Ammon's horn (tissue), 1 donor: ENCODE results near the gene KIF5B.
"Not testable (repeated sequence)": the region's sequence is repeated elsewhere in the genome, so short reads cannot be mapped to it uniquely, and the experiment has no call there.

Experiments
- DNase-seq: peaks from one replicate; pipeline ENCODE4 v3.0.0-alpha.2; 2016; ENCODE audit warnings: low spot score

Gene KIF5B

DNA sequence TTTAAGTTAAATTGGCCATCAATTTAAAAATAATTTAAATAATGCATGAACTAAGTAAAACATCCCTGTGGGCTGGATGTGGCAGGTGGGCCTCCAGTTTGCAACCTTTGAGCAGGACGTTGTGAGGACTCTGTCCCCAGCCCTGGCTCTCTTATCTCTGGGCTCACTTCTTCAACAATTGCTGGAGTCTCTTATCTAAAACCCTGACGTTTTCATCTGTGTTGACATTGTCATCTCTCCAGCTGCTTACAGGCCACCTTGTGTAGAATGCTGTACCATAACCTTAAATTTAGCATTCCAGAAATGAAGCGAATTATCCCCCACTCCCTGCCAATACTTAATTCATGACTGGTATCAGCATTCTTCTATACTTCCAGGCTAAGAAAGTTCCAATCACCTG lies 3.2 kb upstream of the KIF5B start:
- no peak for DNase-seq

DNA sequence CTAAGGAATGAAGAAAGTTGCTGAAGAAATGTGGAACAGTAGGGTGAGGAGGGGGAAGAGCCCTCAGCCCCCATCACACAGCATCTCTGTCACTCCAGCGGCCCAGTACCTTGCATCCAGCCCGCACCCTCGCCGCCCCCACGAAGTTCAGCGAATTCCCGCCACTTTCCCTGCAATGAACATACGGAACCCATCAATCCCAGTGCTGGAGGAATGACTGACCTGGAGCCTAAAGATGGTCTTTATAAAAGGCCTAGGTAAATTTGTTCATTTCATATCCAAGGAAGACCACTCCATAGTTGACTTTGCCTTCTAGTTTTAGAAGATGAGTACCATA lies 779 bp upstream of the KIF5B start:
- no peak for DNase-seq

DNA sequence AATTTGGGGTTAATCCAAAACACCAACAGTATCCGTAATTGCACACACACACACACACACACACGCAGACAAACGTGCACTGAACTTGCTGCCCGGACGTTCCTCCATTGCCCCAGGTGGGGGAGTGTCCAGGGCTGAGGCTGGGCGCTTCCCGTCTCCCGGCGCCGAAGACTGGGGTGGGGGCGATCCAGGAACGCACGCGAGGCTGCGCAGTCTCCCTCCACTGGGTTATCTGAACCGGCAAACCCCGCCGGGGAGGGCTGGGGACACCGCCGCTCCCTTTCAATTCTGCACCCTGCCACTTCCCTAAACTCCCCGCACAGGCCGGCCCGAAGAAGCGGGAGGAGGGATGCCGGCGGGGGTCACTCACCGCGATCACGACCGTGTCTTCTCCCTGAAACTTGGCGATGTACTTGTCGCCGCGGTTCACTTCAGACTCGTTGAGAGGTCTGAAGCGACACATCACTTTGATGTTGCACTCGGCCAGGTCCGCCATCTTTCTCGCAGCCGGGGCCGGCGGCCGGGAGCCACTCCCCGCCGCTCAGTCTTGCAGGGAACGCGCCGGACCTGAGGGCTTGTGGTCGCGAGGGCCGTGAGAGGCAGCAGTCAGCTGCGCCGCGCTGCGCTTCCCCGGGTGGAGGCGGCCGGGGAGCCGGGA lies 618 bp downstream of the KIF5B start:
- DNase-seq, result peak; percentile 62

DNA sequence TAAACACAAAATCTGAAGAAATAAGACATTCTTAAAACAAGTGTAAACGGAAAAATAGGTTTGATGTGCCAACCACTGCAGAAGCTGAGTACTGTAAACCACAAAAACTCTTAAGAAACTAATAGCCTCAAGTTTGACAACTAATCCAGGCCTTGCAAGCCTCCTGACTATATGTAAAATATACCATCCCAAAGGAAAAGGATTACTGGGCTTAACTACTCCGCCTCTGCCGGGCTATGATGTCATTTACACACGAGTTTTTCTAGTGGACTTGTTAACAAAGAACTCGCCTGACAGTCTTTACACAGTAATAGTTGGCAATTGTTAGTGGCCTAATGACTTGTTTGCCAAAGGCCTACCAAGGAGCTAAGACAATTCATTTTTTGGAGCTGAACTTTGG lies 2.1 kb downstream of the KIF5B start:
- DNase-seq, result peak; percentile 30

DNA sequence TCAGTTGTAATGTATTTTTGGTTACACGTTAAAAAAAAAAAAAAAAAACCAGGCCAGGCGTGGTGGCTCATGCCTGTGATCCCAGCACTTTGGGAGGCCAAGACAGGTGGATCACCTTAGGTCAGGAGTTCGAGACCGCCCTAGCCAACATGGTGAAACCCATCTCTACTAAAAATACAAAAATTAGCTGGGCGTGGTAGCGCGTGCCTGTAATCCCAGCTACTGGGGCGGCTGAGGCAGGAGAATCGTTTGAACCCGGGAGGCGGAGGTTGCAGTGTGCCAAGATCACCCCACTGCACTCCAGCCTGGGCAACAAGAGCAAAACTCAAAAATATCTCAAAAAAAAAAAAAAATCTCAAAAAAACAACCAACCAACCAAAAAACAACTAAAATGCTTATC lies 2.8 kb downstream of the KIF5B start:
- not testable (repeated sequence) for DNase-seq

DNA sequence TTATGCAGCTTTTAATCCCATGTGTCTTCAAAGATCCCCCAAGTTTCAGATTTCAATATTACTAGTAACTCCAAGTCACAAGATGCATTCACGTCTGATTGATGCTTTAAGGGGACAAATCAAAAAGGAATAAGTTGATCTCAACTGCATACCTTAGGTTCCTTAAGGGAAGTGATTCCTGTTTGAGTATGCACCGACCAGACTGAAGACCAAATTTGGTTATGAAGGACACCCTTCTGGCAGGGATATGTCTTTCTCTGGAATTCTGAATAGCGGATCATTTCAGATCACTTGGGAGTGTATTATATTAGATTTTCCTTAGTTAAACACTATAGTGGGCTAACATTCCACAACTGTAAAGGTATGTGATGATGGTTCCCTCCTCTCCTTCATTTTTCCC lies 4.3 kb downstream of the KIF5B start:
- no peak for DNase-seq

DNA sequence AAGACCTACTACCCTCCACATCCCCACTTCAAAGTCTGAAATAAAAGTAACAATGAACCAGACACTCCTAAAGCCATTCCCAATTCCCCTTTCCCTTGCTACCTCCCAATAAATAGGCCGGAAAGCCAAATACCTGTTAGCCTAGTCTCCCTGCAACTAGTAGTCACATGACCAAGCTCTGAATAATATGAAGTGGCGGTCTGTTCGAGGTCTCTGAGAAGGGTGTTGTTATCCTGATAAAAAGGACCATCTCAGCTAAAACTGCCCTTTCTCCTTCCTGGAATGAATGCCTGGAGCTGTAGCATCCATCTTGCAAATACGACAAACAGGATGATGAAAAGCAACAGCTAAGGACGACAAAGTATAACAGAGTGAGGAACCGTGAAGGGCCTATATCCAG lies 6.0 kb downstream of the KIF5B start:
- no peak for DNase-seq

DNA sequence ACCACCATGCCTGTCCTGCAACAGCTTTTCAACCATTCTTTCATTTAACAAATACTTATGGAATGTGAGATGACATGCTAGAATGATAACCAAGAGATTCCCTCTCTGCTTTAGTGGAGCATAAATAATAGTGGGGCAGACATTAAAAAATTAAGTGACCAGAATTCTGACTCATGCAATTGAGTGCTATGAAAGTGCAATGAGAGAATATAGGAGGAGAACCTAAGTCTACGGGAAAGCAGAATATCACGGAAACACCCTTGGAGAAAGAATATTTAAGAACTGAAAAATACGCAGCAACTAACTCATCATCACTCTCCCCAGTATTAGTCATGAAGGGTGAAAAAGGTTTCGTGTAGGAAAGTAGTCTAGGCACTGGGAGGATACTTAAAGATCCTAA lies 7.1 kb downstream of the KIF5B start:
- DNase-seq, result no peak

DNA sequence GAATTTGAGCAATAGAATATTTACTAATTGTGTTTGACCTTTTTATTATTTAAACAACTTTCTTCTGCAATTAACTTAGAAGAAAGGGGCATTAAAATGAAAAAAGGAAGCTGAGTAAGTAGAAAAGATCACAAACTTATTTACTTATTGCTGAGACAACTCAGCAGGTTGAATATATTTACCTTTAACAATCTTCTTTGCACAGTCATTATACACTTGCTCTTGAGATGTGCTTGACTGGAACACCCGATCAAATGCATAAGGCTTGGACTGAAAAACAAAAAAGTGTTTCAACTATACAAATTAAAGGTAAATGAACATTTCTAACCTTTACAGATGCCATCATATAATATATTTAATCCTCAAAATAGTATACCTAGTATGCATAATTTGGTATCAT lies 7.9 kb downstream of the KIF5B start:
- no peak for DNase-seq

DNA sequence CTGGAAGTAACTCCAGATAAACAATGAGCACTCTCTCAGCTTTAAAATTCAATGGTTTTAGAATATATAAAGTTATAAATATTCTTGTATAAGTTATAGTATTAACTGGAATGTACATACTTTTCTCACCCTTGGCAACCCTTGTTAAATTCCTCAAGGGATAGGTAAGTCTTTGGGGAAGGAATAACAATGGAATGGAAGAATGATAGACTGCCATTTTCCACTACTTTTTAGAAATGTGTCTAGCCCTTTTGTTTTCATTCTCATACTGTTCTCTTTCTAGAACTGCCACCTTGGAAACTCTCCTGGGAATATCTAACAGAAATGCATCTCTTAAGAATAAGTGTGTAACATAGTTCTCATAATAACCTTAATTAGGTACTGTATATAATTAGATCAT lies 8.3 kb downstream of the KIF5B start:
- DNase-seq, result no peak

DNA sequence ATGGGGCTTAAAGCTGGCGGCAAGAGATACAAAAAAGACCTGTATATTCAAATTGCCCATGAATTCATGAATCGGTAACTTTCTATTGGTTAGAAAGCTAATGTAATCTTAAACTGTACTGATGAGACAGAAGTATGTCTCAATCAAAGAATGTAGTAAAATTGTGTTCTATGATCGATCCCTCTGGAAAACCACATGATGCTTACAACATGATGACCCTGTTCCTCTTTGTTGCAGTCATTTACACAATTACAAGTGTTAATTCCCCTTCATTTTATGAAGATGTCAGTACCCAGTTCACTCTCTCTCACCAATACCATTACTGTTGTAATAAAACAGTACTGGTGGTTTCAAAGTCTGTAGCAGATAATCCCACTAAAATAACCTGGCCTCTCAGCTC lies 10.1 kb downstream of the KIF5B start:
- DNase-seq, result no peak

DNA sequence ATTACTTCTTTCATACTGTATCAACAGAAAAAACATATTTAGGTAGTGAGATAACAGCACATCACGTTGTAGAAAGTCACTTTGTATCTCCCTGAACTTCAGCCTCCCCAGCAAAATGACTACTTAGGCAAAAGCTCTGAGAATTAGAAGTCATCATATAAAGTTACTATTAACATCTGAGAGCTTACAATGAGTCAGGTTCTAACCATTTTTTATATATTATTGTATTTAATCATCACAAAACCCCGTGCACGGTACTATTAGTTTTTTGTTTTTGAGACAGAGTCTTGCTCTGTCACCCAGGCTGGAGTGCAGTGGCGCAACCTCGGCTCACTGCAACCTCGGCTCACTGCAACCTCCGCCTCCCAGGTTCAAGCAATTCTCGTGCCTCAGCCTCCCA lies 13.5 kb downstream of the KIF5B start:
- DNase-seq, result not testable (repeated sequence)

DNA sequence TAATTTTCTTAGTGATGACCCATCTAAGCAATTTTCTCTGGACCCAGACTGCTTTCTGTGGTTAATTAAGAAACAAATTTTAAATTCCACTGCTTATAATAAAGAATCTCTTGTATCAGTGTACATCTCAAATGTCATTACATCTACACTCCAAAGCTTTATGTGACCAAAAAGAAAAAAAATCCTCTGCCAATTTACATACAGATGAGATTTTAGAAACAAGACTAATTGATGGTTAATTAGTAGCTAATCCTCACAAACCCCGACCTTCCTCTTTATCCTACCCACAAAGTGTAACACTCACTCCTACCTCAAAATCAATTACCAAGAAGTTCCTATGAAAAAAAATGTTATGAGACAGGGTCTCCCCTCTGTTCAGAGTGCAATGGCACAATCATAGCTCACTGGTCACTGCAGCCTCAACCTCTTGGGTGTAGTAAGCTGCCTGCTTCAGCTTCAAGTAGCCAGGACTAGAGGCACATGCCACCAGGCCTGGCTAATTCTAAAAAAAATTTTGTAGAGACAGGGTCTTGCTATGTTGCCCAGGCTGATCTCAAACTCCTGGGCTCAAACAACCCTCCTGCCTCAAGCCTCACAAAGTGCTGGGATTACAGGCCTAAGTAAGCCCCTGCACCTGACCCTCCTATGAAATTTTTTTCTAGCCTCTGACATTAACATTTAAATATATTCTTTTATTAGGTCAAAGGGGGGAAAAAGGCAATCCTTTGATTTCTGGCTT lies 14.8 kb downstream of the KIF5B start:
- no peak for DNase-seq

DNA sequence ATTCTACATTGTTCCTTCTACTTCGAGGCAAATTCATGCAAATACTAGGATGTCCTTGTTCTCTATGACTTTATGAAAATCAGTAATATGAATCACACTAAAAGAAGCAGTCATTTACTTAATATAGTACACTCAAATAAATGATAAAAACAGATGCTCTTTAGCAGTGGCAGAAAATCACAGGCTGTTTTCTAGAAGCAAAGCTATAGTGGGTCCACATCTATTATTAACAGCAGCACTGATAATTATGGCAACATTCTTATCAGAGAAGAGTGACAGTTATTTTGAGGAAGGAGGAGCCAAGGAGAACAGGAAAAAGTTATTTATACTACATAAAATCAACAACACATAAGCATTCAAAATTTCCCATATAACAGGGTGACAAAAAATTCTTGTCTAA lies 16.5 kb downstream of the KIF5B start:
- DNase-seq, result no peak

DNA sequence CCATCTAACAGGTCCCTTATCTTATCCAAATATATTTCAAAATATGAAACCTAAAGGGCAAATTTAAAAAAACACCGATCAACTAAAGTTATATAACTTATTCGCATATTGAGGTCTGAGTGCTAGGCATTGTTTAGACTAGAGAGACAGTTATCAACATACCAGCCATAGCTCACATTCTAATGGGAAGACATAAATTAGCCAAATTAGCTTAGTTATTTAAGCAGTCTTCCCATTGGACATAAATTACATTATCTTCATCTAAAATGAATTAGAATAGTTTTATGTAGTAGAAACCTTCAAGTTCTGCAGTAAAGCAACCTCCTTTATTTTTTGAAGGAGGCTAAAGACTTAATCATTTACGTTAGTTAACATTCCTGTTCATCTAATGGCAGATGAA lies 17.4 kb downstream of the KIF5B start:
- no peak for DNase-seq

DNA sequence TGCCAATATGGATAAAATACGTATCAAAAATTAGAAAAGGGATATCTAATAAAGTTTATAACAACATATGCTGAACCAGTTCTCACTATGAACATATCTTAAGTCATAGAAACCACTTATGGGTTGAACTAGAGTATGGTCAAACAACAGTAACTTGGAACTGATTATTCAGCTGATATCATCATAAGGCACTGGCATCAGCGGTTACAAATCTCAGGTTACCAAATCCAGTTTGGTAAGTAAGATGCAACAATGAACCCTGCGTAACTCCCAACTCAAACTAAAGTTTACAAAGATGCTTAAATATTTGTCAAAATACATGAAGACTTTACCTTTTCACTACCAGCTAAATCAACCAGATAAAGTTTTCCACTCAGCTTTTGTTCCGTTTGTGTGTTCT lies 19.3 kb downstream of the KIF5B start:
- DNase-seq, result no peak

DNA sequence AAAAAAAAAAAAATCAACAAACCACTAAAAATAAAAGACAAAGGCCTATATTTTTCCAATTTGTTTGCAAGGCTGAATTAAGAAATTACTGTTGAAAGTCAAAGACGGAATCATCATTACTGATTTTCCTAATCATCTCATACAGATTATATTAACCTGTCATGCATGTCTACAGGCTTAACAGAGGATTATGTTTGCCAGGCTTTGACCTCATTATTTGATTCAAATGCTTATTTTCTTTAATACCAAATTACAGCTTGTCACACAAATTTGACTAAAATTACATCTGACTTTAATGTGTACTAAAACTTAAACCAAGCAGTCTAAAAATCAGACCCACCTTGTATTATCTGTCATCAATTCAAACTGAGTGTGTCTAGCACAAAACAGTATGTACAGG lies 21.2 kb downstream of the KIF5B start:
- no peak for DNase-seq

DNA sequence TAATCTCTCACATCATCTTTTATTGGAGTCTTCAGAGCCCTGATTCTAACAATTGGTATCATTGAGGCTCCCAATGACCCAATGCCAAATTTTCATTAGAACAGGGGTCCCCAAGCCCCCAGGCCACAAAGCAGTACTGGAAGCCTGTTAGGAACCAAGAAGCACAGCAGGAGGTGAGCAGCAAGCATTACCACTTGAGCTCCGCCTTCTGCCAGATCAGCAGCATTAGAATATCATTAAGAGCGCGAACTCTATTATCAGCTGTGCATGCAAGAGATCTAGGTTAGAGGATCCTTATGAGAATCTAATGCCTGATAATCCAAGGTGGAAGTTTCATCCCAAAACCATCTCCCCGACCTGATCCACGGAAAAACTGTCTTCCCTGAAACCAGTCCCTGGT lies 23.1 kb downstream of the KIF5B start:
- DNase-seq, result no peak

DNA sequence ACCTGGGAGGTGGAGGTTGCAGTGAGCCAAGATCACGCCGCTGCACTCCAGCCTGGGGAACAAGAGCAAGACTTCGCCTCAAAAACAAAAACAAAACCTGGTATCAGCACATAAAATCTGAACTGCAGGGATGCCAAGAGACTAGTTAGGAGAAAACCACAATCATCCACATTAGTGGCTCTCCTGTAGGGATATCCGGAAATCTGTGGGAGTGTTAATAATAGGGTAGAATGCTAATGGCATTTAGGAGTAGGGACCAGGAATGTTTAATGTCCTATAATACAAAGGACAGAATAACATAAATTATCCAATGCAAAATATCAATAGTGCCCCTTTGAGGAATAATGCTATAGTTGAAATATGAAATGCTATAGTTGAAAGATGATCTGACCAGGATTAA lies 24.3 kb downstream of the KIF5B start:
- DNase-seq, result no peak

DNA sequence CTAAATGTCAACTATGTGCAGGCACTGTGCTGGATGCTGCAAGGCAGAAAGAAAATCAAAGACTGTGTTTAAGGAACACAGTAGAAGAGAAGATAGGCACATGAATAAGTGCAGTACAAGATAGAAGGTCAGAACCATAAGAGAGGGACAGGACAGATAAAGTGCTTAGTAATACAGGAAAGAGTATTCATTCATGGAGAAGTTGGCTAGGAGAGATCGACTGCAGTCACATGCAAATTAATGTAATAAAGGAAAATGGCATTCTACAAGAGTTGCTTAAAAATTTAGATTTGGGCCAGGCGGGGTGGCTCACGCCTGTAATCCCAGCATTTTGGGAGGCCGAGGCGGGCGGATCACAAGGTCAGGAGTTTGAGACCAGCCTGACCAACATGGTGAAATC lies 24.8 kb downstream of the KIF5B start:
- peak; percentile 5 for DNase-seq

DNA sequence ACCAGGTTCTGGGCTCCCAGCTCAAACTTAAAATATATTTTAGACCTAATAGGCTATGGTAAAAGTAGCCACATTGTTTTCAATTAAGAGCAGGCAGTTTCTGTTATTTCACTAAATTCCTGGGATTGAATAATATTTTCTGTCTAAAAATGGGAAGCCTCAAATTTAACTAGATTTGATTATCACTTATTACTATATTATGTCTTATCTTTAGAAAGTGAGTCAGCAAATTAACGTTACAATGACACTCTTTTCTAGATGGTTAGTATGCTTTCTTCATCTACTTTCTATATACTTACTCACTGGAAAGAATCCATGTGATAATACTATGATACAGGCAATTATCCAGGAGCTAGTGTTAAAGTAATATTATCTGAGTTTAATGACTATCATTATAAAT lies 27.5 kb downstream of the KIF5B start:
- no peak for DNase-seq

DNA sequence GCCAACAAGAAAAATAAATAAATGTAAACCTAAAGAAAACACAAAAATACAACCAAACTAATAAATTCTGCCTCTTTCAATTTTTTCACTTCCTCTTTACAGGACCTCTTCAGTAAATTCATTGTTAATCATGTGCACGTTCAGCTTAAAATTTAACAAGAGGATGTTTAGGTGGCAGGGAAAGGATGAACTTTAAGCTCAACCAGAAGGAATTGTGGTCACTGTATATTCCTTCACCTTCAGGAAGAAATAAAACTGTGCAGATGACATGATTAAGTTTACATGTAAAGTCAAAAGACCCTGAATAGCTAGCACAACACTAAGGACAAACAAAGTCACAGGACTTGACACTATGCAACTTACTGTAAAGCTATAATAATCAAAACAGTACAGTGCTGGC lies 33.0 kb downstream of the KIF5B start:
- no peak for DNase-seq

DNA sequence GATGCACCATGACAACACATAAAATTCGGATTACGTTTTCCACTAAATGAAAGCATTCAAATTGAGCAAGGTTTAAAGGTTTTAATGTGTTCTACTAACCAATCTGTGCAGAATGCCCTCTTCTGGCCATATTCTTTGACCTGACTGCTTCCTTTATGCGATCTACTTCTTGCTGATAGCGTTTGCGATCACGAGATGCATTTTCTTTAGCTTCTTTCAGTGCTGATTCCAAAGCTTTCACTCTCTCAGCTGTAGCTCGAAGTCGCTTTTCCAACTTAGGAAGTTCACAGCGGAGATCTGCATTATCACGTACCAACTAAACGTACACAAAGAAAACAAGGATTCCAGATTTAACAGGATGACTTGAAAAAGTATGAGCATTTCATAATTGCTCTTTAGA lies 39.2 kb downstream of the KIF5B start:
- DNase-seq, result no peak

DNA sequence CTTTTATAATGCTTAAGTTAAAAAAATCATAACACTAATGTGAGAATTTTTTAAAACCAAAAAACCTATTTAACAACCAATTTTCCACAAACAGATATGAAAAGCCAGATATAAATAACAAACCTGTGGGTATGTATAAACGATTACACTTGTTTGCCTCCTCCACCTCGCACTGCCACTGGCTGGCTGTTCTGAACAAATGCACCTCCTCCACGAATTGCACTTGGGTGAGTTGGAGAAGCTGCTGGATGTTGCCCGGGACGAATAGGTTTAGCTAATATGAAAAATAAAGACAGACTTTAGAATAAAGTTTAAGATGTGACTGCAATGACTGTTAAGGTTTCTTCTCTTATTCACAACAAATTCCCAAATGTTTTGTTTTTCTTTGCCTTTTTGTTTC lies 40.8 kb downstream of the KIF5B start:
- DNase-seq, result peak; percentile 53
